GM18498 (cell line): ENCODE results near the gene ACVR1.
"Not testable (repeated sequence)": the region's sequence is repeated elsewhere in the genome, so short reads cannot be mapped to it uniquely, and the experiment has no call there.

Experiments
- ATAC-seq: cut with Tn5 transposase; IDR thresholded peaks from one replicate; pipeline ENCODE4 v1.9.1; 2021; ENCODE audit warnings: mild to moderate bottlenecking, moderate library complexity; ENCODE audit not compliant: unreplicated experiment

Gene ACVR1

DNA sequence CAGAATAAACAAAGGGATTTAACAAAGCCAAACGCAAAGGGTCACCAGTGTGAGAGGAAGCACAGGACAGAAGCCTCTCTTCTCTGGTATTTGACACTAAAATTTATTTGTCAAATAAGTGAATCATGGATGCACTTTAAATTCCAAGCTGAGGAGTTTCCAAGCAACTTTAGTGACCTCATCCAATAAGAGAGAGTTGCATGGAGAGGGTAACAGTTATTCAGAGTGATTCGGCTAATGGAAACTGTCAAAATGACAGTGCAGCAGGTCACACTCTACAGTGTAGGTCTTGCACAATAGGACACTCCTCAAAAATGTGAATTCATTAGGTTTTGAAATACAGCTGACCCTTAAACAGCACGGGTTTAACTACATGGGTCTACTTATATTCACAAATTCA, 143.5 kb downstream of the ACVR1 start:
- ATAC-seq: no peak

DNA sequence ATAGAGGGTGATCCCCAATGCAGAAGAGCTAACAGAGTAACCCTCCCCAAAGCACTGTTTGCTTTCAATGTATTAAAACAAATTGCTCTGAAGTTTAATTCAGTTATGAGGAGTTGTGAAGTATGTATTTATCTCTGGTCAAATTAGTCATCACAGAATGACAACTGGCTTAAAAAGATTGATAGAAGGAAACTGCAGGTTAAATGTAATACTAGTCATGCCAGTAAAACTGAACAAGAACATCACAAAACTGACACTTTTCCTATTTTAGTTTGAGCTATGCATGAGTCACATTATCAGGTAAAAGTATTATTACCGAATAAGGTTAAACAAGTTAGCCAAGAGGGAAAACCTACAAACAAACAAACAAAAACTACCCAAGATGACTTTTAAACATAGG, 148.4 kb downstream of the ACVR1 start:
- no peak for ATAC-seq

DNA sequence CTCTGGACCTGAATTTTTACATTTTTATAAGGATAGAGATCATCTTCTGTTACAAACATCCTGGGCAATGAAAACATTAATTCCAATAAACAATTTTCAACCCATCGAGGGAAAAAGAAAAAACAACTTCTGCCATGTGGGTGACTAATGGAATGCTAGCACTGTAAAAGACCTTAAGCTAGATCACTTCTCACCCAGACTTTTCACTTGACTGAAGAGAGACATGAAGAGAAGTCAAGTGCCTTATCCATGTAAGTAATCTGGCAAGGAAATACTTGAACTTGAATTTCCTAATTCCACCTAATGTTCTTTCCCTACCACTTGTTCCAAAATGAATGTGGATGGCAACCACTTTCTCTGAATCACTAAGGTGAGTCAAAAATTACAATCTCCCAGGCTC, 149.2 kb downstream of the ACVR1 start:
- ATAC-seq: no peak

DNA sequence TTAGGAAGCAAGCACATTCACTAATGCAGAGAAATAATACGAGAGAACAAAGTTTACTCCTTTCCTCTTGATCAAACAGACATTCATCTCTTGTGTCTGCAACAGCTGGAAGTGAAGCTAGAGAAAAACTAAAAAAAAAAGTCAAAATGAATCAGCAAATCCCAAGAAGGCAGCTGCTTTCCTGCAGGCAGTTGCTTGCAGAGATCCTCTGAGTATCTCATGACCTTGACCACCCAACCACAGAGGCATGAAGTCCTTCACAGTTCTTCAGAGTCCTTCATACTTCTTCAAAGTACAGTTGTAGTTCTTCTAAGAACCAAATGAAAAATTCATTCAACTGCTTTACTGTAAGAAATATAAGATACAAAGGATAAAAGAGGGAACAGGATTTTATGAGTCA, 150.3 kb downstream of the ACVR1 start:
- no peak for ATAC-seq

GRCh38 chr2:157722580-157723234, 153.4 kb downstream of the ACVR1 start:
- no peak for ATAC-seq

GRCh38 chr2:157720504-157720903, 155.6 kb downstream of the ACVR1 start:
- ATAC-seq: no peak

DNA sequence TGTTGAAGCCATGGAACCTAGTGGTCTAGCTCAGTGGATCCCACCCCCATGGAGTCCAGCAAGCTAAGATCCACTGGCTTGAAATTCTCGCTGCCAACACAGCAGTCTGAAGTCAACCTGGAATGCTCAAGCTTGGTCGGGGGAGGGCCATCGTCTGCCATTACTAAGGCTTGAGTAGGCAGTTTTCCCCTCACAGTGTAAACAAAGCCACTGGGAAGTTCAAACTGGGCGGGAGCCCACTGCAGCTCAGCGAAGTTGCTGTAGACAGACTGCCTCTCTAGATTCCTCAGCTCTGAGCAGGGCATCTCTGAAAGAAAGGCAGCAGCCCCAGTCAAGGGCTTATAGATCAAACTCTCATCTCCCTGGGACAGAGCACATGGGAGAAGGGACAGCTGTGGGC, 171.5 kb downstream of the ACVR1 start:
- ATAC-seq: not testable (repeated sequence)

DNA sequence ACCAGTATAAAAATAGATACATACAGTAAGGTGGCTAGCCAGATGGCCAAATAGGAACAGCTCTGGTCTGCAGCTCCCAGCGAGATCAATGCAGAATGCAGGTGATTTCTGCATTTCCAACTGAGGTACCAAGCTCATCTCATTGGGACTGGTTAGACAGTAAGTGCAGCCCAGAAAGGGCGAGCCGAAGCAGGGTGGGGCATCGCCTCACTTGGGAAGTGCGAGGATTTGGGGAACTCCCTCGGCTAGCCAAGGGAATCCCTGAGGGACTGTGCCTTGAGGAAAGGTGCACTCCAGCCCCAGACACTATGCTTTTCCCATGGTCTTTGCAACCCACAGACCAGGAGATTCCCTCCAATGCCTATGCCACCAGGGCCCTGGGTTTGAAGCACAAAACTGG, 172.0 kb downstream of the ACVR1 start:
- ATAC-seq: not testable (repeated sequence)

DNA sequence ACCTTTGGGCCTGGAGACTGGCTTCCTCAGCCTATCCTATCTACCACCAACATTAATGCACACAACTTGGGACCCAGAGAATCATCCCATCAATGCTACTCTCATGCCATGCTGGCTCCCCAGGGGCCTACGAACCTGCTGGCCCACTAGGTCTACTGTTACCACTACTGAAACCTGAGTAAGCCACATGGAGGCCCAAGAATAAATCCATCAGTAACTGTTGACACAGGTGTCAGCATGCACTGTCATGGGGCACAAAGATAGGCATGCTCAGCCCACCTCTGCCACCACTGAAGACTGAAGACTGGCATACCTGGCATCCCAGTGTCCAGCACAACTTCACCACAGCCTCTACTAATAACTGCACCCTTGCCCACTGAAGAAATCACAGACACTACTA, 176.3 kb downstream of the ACVR1 start:
- no peak for ATAC-seq

DNA sequence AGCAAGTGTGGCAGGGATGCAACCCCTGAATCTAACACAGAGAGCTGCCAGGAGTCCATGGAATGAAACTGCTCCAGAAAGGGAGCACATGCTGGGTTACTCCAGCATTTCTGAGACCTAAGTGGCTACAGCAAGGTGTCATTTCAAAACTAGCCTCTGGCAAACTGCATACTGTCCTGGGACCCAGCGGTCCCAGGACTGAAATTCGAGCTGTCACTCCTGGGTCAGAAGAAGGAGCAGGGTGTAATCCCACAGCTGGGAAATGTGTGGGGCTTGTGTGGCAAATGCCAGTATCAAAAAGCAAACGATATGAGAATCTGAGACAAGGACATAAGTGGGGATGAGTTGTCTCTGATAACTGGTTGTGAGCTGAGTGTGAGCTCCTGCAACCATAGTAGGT, 177.1 kb downstream of the ACVR1 start:
- ATAC-seq: no peak

GRCh38 chr2:157698430-157698829, 177.7 kb downstream of the ACVR1 start:
- no peak for ATAC-seq

DNA sequence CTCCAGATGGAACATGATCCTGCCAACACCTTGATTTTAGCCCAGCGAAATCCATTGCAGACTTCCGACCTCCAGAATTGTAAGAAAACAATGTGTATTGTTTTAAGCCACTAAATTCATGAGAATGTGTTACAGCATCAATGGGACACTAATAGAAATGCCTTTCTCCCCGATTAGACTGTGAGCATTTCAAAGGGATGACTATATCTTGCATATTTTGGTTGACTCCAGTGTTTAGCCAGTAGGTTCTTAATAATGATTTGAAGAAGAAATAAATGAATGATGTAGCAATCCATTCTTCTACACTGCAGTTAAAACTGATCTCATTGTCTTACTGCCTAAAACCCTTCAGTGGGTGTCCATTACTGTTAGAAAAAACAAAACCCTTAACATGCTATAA, 180.1 kb downstream of the ACVR1 start:
- ATAC-seq: no peak

DNA sequence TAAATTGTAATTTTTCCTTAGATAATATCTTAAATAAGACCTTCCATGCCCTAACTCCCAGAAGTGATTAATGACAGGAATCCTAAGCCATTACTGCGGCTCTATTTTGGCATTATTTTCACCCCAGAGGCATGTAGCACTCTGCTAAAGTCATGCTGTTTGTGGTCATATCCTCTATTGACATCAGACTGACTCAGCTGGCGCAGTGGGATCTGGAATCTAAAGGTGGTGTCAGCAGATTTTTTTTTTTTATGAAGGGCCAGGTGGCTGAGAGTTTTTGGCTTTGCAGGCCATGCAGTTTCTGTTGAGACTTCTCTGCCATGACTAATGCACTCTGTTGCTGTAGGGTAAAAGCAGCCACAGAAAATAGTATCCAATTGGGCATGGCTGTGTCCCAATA, 183.4 kb downstream of the ACVR1 start:
- no peak for ATAC-seq

- ATAC-seq: no peak
Measured at GRCh38 chr2:157691695-157692094, 184.4 kb downstream of the ACVR1 start.

- no peak for ATAC-seq
Measured at GRCh38 chr2:157691131-157691530, 185.0 kb downstream of the ACVR1 start.
